HepG2 (cell line): Measurements from ENCODE around the gene DUSP9. TPM values are rescaled to one million over a fixed set of nuclear protein-coding genes. Genes with fewer than 3 reads are reported as not detected.

ENCODE experiments used
- BRCA1 ChIP-seq: sonication (generic); formaldehyde crosslinking; IDR thresholded peaks from 2 replicates; pipeline ENCODE4 v1.4.0; 2020; ENCODE audit warnings: missing genetic modification reagents
- ERF ChIP-seq: IDR thresholded peaks from 2 replicates; pipeline ENCODE4 v1.6.1; 2018; ENCODE audit warnings: missing biosample characterization, missing genetic modification reagents
- KLF15 ChIP-seq: sonication (generic); formaldehyde crosslinking; IDR thresholded peaks from 2 replicates; pipeline ENCODE4 v1.8.1; 2023; ENCODE audit warnings: borderline replicate concordance, mild to moderate bottlenecking, inconsistent platforms, missing genetic modification reagents, mixed read lengths
- MEIS1 ChIP-seq: sonication (generic); formaldehyde crosslinking; IDR thresholded peaks from 2 replicates; pipeline ENCODE4 v1.9.0; 2021; ENCODE audit warnings: mild to moderate bottlenecking, missing genetic modification reagents, moderate library complexity, borderline replicate concordance
- PHF8 ChIP-seq: sonication (generic); formaldehyde crosslinking; IDR thresholded peaks from 2 replicates; pipeline ENCODE4 v1.5.0; 2020; ENCODE audit warnings: missing genetic modification reagents
- POLR2G ChIP-seq: fragments of 200-400 bp; formaldehyde crosslinking; IDR thresholded peaks from 2 replicates; pipeline ENCODE4 v1.6.1; 2018; ENCODE audit warnings: mild to moderate bottlenecking, low read depth, low read length, moderate library complexity
- PRMT3 ChIP-seq: sonication (generic); formaldehyde crosslinking; IDR thresholded peaks from 2 replicates; pipeline ENCODE4 v1.8.1; 2022; ENCODE audit warnings: low read depth, mild to moderate bottlenecking, moderate library complexity, missing genetic modification reagents, borderline replicate concordance
- RELA ChIP-seq: sonication (generic); formaldehyde crosslinking; IDR thresholded peaks from 2 replicates; pipeline ENCODE4 v1.4.0; 2020; ENCODE audit warnings: missing genetic modification reagents
- YY1 ChIP-seq: IDR thresholded peaks from 2 replicates; pipeline ENCODE4 v1.6.1; 2011; ENCODE audit warnings: low read length, low read depth, moderate library complexity, mild to moderate bottlenecking; ENCODE audit not compliant: insufficient read depth, insufficient replicate concordance
- ZNF12 ChIP-seq: sonication (generic); formaldehyde crosslinking; IDR thresholded peaks from 2 replicates; pipeline ENCODE4 v1.5.0; 2020; ENCODE audit warnings: missing genetic modification reagents
- ZNF17 ChIP-seq: sonication (generic); formaldehyde crosslinking; IDR thresholded peaks from 2 replicates; pipeline ENCODE4 v1.5.0; 2020; ENCODE audit warnings: mild to moderate bottlenecking, missing genetic modification reagents
- ZNF292 ChIP-seq: sonication (generic); formaldehyde crosslinking; IDR thresholded peaks from 2 replicates; pipeline ENCODE4 v1.8.1; 2022; ENCODE audit warnings: mild to moderate bottlenecking, low read depth, missing genetic modification reagents, borderline replicate concordance
- ZNF557 ChIP-seq: sonication (generic); formaldehyde crosslinking; IDR thresholded peaks from 2 replicates; pipeline ENCODE4 v1.4.0; 2020; ENCODE audit warnings: missing genetic modification reagents
- ZNF720 ChIP-seq: sonication (generic); formaldehyde crosslinking; IDR thresholded peaks from 2 replicates; pipeline ENCODE4 v1.4.0; 2020; ENCODE audit warnings: missing genetic modification reagents
- ZNF891 ChIP-seq: sonication (generic); formaldehyde crosslinking; IDR thresholded peaks from 2 replicates; pipeline ENCODE4 v1.5.0; 2020; ENCODE audit warnings: mild to moderate bottlenecking, missing genetic modification reagents
- polyA plus RNA-seq, 8 experiments: library from polyadenylated mRNA; depleted of rRNA in 3 of 8; stranded (reverse) in 7 of 8; unstranded in 1 of 8; fragments of >200 nt; fragmentation: Illumina TruSeq in 4 of 8; extraction: Trizol in 4 of 8; gene quantifications; 2 replicates each; pipeline versions ENCODE4 v1.2.1 to v1.2.3, GENCODE V29; 2011 to 2016; ENCODE audit warnings: low read depth in 4 of 8, missing spikeins in 1 of 8, mixed read lengths in 1 of 8; ENCODE audit not compliant: insufficient read depth in 1 of 8
- total RNA-seq, 5 experiments: library from RNA; depleted of rRNA; stranded (reverse); fragments of >200 nt; fragmentation: Illumina TruSeq; extraction: Trizol; gene quantifications; 2 replicates each; pipeline ENCODE4 v1.2.3, GENCODE V29; 2016; ENCODE audit warnings: low read depth in 1 of 5
- TF ChIP-seq, protein P1 (sequence below): sonication (generic); formaldehyde crosslinking; IDR thresholded peaks from 2 replicates; pipeline ENCODE4 v1.8.0; 2022; ENCODE audit warnings: missing genetic modification reagents, mild to moderate bottlenecking, inconsistent platforms, borderline replicate concordance
- TF ChIP-seq, protein P2 (sequence below): IDR thresholded peaks from 2 replicates; pipeline ENCODE4 v1.6.1; 2016; ENCODE audit warnings: low read depth, borderline replicate concordance
- TF ChIP-seq, protein P3 (sequence below): sonication (generic); formaldehyde crosslinking; IDR thresholded peaks from 2 replicates; pipeline ENCODE4 v1.4.0; 2020; ENCODE audit warnings: mild to moderate bottlenecking, missing genetic modification reagents
- TF ChIP-seq, protein P4 (sequence below): sonication (generic); formaldehyde crosslinking; IDR thresholded peaks from 2 replicates; pipeline ENCODE4 v1.4.0; 2020; ENCODE audit warnings: missing genetic modification reagents, borderline replicate concordance

DUSP9 gene
- total and polyA plus RNA-seq, 2 of the 13 experiments (the other 11 are each of a cell fraction or from before 2014, with no cell fraction given), result 235 to 435 TPM

DNA sequence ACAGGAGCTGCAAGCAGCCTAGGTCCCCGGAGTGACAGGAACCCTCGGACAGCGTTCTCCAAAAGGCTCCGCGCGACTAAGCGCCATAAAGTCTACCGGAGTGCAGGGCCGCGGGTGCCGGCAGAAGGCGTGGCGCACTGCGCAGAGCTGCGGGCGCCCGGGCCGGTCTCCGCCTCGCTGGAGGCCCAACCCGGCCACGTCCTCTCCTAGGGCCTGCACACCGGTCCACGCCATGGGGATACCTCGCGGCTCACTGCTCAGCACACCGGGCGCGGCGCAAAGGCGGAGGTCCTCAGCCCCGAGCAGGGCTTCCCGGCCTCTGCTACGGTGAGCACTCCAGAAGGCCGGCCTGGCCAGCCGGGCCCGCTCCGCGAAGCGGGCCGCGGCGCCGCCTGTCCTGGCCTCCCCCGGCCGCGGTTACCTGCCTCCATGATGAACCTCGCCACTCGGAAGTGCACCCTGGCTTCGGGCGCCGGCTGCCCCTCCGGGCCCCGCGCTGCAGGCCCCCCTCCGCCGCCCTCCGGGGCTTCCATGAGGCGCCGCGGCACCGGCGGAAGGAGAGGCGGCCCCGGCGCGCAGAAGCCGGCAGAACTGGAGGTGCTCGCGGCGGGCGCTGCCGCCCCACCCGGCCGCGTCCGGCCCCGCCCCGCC, 48.3 kb upstream of the DUSP9 start, which contains the start of gene CCNQ (continued):
- TF ChIP-seq ZNF720 (CRISPR knock-in tag) (no peak), ZNF891 (0 out of 2 replicates have a peak, but pooled peaks have one; percentile 29), ZNF292 (CRISPR knock-in tag) (no peak), ERF (no peak), PHF8 (CRISPR knock-in tag) (peak; percentile 44; the same call in 1 of the 2 replicates), PRMT3 (CRISPR knock-in tag) (no peak), POLR2G (peak; percentile 26; the same call in 1 of the 2 replicates), KLF15 (no peak), YY1 (peak; percentile 15), ZNF17 (CRISPR knock-in tag) (no peak), MEIS1 (no peak), ZNF557 (CRISPR knock-in tag) (no peak), ZNF12 (CRISPR knock-in tag) (no peak), RELA (CRISPR knock-in tag) (no peak), BRCA1 (CRISPR knock-in tag) (no peak)
- TF ChIP-seq, protein P1, sequence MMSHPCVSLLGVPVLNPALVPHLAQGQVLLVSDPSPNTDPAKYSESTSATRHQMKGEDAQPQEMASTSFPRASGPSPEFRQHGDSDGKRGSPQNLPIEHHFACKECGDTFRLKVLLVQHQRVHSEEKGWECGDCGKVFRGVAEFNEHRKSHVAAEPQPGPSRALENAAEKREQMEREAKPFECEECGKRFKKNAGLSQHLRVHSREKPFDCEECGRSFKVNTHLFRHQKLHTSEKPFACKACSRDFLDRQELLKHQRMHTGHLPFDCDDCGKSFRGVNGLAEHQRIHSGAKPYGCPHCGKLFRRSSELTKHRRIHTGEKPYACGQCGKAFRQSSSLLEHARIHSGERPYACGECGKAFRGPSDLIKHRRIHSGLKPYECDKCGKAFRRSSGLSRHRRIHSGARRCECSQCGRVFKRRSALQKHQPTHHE, result no peak
- TF ChIP-seq, protein P2, sequence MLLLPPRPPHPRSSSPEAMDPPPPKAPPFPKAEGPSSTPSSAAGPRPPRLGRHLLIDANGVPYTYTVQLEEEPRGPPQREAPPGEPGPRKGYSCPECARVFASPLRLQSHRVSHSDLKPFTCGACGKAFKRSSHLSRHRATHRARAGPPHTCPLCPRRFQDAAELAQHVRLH (CRISPR knock-in tag), result no peak
- TF ChIP-seq, protein P3, sequence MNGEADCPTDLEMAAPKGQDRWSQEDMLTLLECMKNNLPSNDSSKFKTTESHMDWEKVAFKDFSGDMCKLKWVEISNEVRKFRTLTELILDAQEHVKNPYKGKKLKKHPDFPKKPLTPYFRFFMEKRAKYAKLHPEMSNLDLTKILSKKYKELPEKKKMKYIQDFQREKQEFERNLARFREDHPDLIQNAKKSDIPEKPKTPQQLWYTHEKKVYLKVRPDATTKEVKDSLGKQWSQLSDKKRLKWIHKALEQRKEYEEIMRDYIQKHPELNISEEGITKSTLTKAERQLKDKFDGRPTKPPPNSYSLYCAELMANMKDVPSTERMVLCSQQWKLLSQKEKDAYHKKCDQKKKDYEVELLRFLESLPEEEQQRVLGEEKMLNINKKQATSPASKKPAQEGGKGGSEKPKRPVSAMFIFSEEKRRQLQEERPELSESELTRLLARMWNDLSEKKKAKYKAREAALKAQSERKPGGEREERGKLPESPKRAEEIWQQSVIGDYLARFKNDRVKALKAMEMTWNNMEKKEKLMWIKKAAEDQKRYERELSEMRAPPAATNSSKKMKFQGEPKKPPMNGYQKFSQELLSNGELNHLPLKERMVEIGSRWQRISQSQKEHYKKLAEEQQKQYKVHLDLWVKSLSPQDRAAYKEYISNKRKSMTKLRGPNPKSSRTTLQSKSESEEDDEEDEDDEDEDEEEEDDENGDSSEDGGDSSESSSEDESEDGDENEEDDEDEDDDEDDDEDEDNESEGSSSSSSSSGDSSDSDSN, result peak; percentile 70; the same call in 1 of the 2 replicates
- TF ChIP-seq, protein P4, sequence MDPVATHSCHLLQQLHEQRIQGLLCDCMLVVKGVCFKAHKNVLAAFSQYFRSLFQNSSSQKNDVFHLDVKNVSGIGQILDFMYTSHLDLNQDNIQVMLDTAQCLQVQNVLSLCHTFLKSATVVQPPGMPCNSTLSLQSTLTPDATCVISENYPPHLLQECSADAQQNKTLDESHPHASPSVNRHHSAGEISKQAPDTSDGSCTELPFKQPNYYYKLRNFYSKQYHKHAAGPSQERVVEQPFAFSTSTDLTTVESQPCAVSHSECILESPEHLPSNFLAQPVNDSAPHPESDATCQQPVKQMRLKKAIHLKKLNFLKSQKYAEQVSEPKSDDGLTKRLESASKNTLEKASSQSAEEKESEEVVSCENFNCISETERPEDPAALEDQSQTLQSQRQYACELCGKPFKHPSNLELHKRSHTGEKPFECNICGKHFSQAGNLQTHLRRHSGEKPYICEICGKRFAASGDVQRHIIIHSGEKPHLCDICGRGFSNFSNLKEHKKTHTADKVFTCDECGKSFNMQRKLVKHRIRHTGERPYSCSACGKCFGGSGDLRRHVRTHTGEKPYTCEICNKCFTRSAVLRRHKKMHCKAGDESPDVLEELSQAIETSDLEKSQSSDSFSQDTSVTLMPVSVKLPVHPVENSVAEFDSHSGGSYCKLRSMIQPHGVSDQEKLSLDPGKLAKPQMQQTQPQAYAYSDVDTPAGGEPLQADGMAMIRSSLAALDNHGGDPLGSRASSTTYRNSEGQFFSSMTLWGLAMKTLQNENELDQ, result no peak
